T47D (cell line): ENCODE measurements around the gene PARG.

Source experiments
- DNase-seq, 2 experiments: peaks; one replicate each; pipeline versions ENCODE4 v3.0.0 to v3.0.0-alpha.2; 2011 to 2012; ENCODE audit warnings: low read depth in 1 of 2, low spot score in 1 of 2
- JUND ChIP-seq: IDR thresholded peaks from 2 replicates; pipeline ENCODE4 v1.6.1; 2012; ENCODE audit warnings: low read depth
- in situ Hi-C: cut with HindIII; loops from 2 replicates; pipeline ENCODE4 v1.10.0; 2016; ENCODE audit warnings: low sequenced_read_pairs, low pct_unique_long_range_greater_than_20kb

Gene PARG

DNA sequence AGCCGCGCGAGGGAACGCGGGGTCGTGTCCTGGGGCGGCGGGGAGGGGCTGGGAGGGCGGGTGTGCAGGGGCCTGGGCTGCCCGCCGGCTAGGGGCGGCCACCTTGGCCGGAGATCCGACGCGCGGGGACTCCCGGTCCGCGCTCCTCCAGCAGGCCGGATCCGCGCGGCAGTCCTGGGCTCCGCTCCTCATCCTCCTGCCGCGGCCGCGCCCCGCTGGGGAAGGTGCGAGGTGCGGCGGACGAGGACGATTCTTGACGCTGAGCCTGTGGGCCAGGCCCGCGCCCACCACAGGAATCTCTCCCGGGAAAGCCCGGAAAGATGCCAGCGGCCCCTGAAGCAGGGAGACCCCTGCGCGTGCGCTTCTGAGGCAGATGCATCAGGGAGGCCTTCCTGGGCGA lies 173.1 kb downstream of the PARG start:
- TF ChIP-seq JUND, result no peak
- in situ Hi-C loops, result no loop called here
- DNase-seq, result no peak

DNA sequence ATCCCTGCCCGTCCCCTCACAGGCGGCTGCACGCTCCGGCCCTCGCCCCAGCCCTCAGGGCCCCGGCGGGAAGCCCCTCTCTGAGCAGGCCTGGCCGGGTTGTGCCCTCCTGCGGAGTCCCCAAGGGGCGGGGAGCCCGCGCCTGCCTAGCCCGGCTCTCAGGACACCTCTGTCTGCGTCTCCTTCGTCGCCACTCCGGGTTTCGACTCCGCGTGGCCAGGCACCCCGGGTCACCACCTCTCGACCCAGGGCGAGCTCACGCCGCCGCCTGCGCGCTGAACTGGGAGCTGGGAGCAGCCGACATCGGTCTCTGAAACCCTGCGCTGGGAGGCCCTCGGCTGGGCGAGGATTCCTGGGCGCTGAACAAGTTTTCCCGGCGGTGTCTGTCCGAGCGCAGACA lies 173.5 kb downstream of the PARG start:
- no peak for DNase-seq
- in situ Hi-C loops, result no loop called here
- TF ChIP-seq JUND, result no peak
